HCT116 (cell line): ENCODE data around the gene FCHSD2. TPM values are rescaled to one million over a fixed set of nuclear protein-coding genes. Genes with fewer than 3 reads are reported as not detected.

ENCODE experiments used
- ATAC-seq: fragments of 200-7000 bp; cut with Tn5 transposase; 2 replicates; pipeline ENCODE4 v1.9.1; 2020; ENCODE audit warnings: mild to moderate bottlenecking, moderate library complexity
- BruUV-seq: library from RNA; stranded (reverse); fragments of 400-500 nt; replicated peaks from 2 replicates; lab custom pipeline; 2021; lab: Mats Ljungman, UMichigan
- CTCF ChIA-PET: fragments of 300-600 bp; sonication (Branson Sonifier 250); formaldehyde crosslinking; loops from one replicate; lab custom pipeline; 2021; ENCODE audit warnings: antibody characterized with exemption; lab: Charles Lee
- POLR2A ChIA-PET: fragments of 300-600, 350-600 bp; sonication (Branson Sonifier 250); formaldehyde crosslinking; loops from one replicate; lab custom pipeline; 2021; ENCODE audit warnings: antibody characterized with exemption; lab: Charles Lee
- RAD21 ChIA-PET, 2 experiments: fragments of 300-600 bp; sonication (Branson Sonifier 250); formaldehyde crosslinking; loops; one replicate each; lab custom pipeline; 2023; ENCODE audit warnings: low total read pairs in 2 of 2; ENCODE audit not compliant: uncharacterized antibody in 2 of 2, unreplicated experiment in 2 of 2, low non-redundant PET in 1 of 2; lab: Charles Lee
- DNase-seq: peaks from one replicate; pipeline ENCODE4 v3.0.0-alpha.2; 2010; ENCODE audit warnings: low read depth, low spot score
- H2AFZ ChIP-seq: fragments of 200-600 bp; shearing (Covaris generic), sonication (generic); 2 replicates; pipeline ENCODE4 v1.6.1; 2017; ENCODE audit warnings: low read depth, mixed run types, mixed read lengths, antibody characterized with exemption, low read length; ENCODE audit not compliant: poor library complexity, severe bottlenecking
- H3K27ac ChIP-seq: 2 replicates; pipeline ENCODE4 v1.5.1; 2012; ENCODE audit warnings: low read depth, low read length
- H3K27me3 ChIP-seq: fragments of 200-600 bp; sonication (generic); 2 replicates; pipeline ENCODE4 v1.6.1; 2016; ENCODE audit warnings: mixed run types, low read length, mixed read lengths; ENCODE audit not compliant: insufficient read depth
- H3K36me3 ChIP-seq, 2 experiments: fragments of 200-500 bp in 1 of 2; fragments of 200-600 bp in 1 of 2; sonication (Bioruptor generic) in 1 of 2; sonication (generic) in 1 of 2; 2 replicates each; pipeline versions ENCODE4 v1.5.1 to v1.6.1; 2014 to 2016; ENCODE audit warnings: low read length in 2 of 2, inconsistent platforms in 1 of 2, mixed read lengths in 1 of 2, mixed run types in 1 of 2; ENCODE audit not compliant: insufficient read depth in 2 of 2, control insufficient read depth in 1 of 2
- H3K4me1 ChIP-seq, 2 experiments: fragments of 200-600 bp in 1 of 2; sonication (generic) in 1 of 2; 2 replicates each; pipeline versions ENCODE4 v1.5.1 to v1.6.1; 2012 to 2017; ENCODE audit warnings: low read length in 2 of 2, inconsistent platforms in 1 of 2, mild to moderate bottlenecking in 1 of 2, mixed read lengths in 1 of 2, mixed run types in 1 of 2, moderate library complexity in 1 of 2; ENCODE audit not compliant: insufficient read depth in 2 of 2, control insufficient read depth in 1 of 2
- H3K4me2 ChIP-seq: fragments of 200-600 bp; sonication (generic); 2 replicates; pipeline ENCODE4 v1.6.1; 2017; ENCODE audit warnings: mixed run types, low read length, mixed read lengths
- H3K4me3 ChIP-seq, 2 experiments: fragments of 200-600 bp in 1 of 2; sonication (generic) in 1 of 2; replicated peaks in 1 of 2; 2 replicates each; pipeline ENCODE4 v1.5.1; 2011 to 2016; ENCODE audit warnings: low read length in 2 of 2, control low read depth in 1 of 2, low read depth in 1 of 2, mild to moderate bottlenecking in 1 of 2, mixed read lengths in 1 of 2, mixed run types in 1 of 2
- H3K79me2 ChIP-seq: fragments of 200-600 bp; sonication (generic); 2 replicates; pipeline ENCODE4 v1.6.1; 2017; ENCODE audit warnings: mild to moderate bottlenecking, mixed run types, low read length, moderate library complexity, mixed read lengths; ENCODE audit not compliant: insufficient read depth
- H3K9ac ChIP-seq: fragments of 200-600 bp; sonication (generic); 2 replicates; pipeline ENCODE4 v1.6.1; 2016; ENCODE audit warnings: low read length, mixed read lengths
- H3K9me2 ChIP-seq: fragments of 200-600 bp; sonication (generic), shearing (Covaris generic); 2 replicates; pipeline ENCODE4 v1.6.1; 2017; ENCODE audit warnings: mixed run types, mild to moderate bottlenecking, moderate library complexity; ENCODE audit not compliant: insufficient read depth
- H3K9me3 ChIP-seq, 2 experiments: fragments of 200-500 bp in 1 of 2; fragments of 200-600 bp in 1 of 2; sonication (Bioruptor generic) in 1 of 2; sonication (generic) in 1 of 2; 2 replicates each; pipeline ENCODE4 v1.6.1; 2014 to 2017; ENCODE audit warnings: low read length in 2 of 2, mixed read lengths in 2 of 2, inconsistent platforms in 1 of 2, low read depth in 1 of 2, mild to moderate bottlenecking in 1 of 2, mixed run types in 1 of 2, moderate library complexity in 1 of 2; ENCODE audit not compliant: control insufficient read depth in 1 of 2, insufficient read depth in 1 of 2
- H4K20me1 ChIP-seq: fragments of 200-600 bp; sonication (generic), shearing (Covaris generic); 2 replicates; pipeline ENCODE4 v1.6.1; 2017; ENCODE audit warnings: mixed run types, mild to moderate bottlenecking, moderate library complexity; ENCODE audit not compliant: insufficient read depth
- CBX3 ChIP-seq: IDR thresholded peaks from 2 replicates; pipeline ENCODE4 v1.6.1; 2012; ENCODE audit warnings: low read depth
- EGR1 ChIP-seq: IDR thresholded peaks from 2 replicates; pipeline ENCODE4 v1.6.1; 2012; ENCODE audit warnings: low read depth
- ELF1 ChIP-seq: IDR thresholded peaks from 2 replicates; pipeline ENCODE4 v1.6.1; 2012; ENCODE audit warnings: low read depth, borderline replicate concordance
- EZH2phosphoT487 ChIP-seq: fragments of 200-600 bp; IDR thresholded peaks from 2 replicates; pipeline ENCODE4 v1.6.1; 2018; ENCODE audit warnings: antibody characterized with exemption, borderline replicate concordance
- FOSL1 ChIP-seq: IDR thresholded peaks from 2 replicates; pipeline ENCODE4 v1.6.1; 2012; ENCODE audit warnings: low read depth
- JUND ChIP-seq: IDR thresholded peaks from 2 replicates; pipeline ENCODE4 v1.6.1; 2012
- MAX ChIP-seq: IDR thresholded peaks from 2 replicates; pipeline ENCODE4 v1.6.1; 2012
- POLR2AphosphoS5 ChIP-seq: IDR thresholded peaks from 2 replicates; pipeline ENCODE4 v1.6.1; 2011; ENCODE audit warnings: mild to moderate bottlenecking, low read depth, low read length, moderate library complexity
- RAD21 ChIP-seq: IDR thresholded peaks from 2 replicates; pipeline ENCODE4 v1.6.1; 2012; ENCODE audit warnings: low read depth, mild to moderate bottlenecking
- SP1 ChIP-seq: IDR thresholded peaks from 2 replicates; pipeline ENCODE4 v1.6.1; 2012; ENCODE audit warnings: low read depth
- TCF7L2 ChIP-seq: IDR thresholded peaks from 2 replicates; pipeline ENCODE4 v1.7.0; 2011; ENCODE audit warnings: borderline replicate concordance, inconsistent platforms; ENCODE audit not compliant: insufficient read depth, insufficient read length; ENCODE audit errors: extremely low read depth
- YY1 ChIP-seq: IDR thresholded peaks from 2 replicates; pipeline ENCODE4 v1.6.1; 2011; ENCODE audit warnings: low read length, low read depth, moderate library complexity, mild to moderate bottlenecking; ENCODE audit not compliant: insufficient replicate concordance; ENCODE audit errors: extremely low read depth
- ZFX ChIP-seq: fragments of 450-650 bp; IDR thresholded peaks from 2 replicates; pipeline ENCODE4 v1.6.1; 2017
- ZNF274 ChIP-seq: fragments of 200-500 bp; sonication (Bioruptor generic); IDR thresholded peaks from 2 replicates; pipeline ENCODE4 v1.6.1; 2014; ENCODE audit warnings: mild to moderate bottlenecking, low read depth, low read length, inconsistent platforms
- intact Hi-C: fragments of 100-400 bp; cut with micrococcal nuclease; formaldehyde crosslinking; loops from 2 replicates; pipeline ENCODE4 v1.10.0; 2022
- total RNA-seq: library from RNA; stranded (reverse); gene quantifications from one replicate; pipeline ENCODE4 v1.2.1, GENCODE V29; 2021; ENCODE audit not compliant: unreplicated experiment
- TF ChIP-seq, protein P1 (sequence below): IDR thresholded peaks from 2 replicates; pipeline ENCODE4 v1.6.1; 2012; ENCODE audit warnings: low read depth

The FCHSD2 gene
- total RNA-seq, 1 experiment from 2014 or later, result 15.0 TPM

DNA sequence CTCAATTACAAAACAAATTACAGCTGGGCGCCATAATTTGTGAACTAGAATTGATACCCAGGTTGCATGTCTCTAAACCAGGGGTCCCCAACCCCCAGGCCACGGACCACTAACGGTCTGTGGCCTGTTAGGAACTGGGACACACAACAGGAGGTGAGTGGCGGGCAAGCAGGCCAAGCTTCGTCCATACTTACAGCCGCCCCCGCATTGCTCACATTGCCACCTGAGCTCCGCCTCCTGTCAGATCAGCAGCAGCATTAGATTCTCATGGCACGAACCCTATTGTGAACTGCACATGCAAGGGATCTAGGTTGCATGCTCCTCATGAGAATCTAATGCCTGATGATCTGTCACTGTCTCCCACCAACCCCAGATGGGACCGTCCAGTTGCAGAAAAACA lies 12.9 kb downstream of the FCHSD2 start:
- H3K4me3 ChIP-seq, result no peak overlapping the region
- no peak overlapping the region for H2AFZ ChIP-seq
- no peak for TF ChIP-seq CBX3
- no peak for TF ChIP-seq ZNF274
- no peak for TF ChIP-seq JUND
- no peak for TF ChIP-seq POLR2AphosphoS5
- no peak for TF ChIP-seq FOSL1
- TF ChIP-seq RAD21, result no peak
- no peak for TF ChIP-seq ZFX
- TF ChIP-seq TCF7L2, result no peak
- TF ChIP-seq ELF1, result no peak
- TF ChIP-seq MAX, result no peak
- TF ChIP-seq EZH2phosphoT487, result no peak
- no peak for TF ChIP-seq SP1
- TF ChIP-seq, protein P1, sequence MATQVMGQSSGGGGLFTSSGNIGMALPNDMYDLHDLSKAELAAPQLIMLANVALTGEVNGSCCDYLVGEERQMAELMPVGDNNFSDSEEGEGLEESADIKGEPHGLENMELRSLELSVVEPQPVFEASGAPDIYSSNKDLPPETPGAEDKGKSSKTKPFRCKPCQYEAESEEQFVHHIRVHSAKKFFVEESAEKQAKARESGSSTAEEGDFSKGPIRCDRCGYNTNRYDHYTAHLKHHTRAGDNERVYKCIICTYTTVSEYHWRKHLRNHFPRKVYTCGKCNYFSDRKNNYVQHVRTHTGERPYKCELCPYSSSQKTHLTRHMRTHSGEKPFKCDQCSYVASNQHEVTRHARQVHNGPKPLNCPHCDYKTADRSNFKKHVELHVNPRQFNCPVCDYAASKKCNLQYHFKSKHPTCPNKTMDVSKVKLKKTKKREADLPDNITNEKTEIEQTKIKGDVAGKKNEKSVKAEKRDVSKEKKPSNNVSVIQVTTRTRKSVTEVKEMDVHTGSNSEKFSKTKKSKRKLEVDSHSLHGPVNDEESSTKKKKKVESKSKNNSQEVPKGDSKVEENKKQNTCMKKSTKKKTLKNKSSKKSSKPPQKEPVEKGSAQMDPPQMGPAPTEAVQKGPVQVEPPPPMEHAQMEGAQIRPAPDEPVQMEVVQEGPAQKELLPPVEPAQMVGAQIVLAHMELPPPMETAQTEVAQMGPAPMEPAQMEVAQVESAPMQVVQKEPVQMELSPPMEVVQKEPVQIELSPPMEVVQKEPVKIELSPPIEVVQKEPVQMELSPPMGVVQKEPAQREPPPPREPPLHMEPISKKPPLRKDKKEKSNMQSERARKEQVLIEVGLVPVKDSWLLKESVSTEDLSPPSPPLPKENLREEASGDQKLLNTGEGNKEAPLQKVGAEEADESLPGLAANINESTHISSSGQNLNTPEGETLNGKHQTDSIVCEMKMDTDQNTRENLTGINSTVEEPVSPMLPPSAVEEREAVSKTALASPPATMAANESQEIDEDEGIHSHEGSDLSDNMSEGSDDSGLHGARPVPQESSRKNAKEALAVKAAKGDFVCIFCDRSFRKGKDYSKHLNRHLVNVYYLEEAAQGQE, result no peak
- TF ChIP-seq EGR1, result no peak
- no peak for TF ChIP-seq YY1
- no peak for ATAC-seq
- no peak for DNase-seq
- H3K79me2 ChIP-seq, result no peaks in the 10 kb centered on the region
- peaks cover 3% of the 10 kb centered on the region; the same call in 1 of the 2 replicates for H4K20me1 ChIP-seq
- POLR2A ChIA-PET, result no interaction called here
- peaks cover 0 to 9% of the 10 kb centered on the region in 2 experiments; a peak in 2 of 4 replicates for H3K4me1 ChIP-seq
- H3K9me2 ChIP-seq, result no peaks in the 10 kb centered on the region
- RAD21 ChIA-PET, result no interaction called here
- intact Hi-C loops, result no loop called here
- H3K4me2 ChIP-seq, result no peak overlapping the region
- no TSS peak for BruUV-seq
- no peaks in the 10 kb centered on the region for H3K36me3 ChIP-seq
- H3K27ac ChIP-seq, result no peak overlapping the region
- no peaks in the 10 kb centered on the region for H3K9me3 ChIP-seq
- no peaks in the 10 kb centered on the region for H3K27me3 ChIP-seq
- no peak overlapping the region for H3K9ac ChIP-seq
- CTCF ChIA-PET, result no interaction called here
